ENCODE results near the gene PHAX. TPM values are rescaled to one million over a fixed set of nuclear protein-coding genes. Genes with fewer than 3 reads are reported as not detected.
"Not testable (repeated sequence)": the region's sequence is repeated elsewhere in the genome, so short reads cannot be mapped to it uniquely, and the experiment has no call there.

Gene PHAX
- total RNA-seq, 1 experiment from 2014 or later = 30.6 TPM

DNA sequence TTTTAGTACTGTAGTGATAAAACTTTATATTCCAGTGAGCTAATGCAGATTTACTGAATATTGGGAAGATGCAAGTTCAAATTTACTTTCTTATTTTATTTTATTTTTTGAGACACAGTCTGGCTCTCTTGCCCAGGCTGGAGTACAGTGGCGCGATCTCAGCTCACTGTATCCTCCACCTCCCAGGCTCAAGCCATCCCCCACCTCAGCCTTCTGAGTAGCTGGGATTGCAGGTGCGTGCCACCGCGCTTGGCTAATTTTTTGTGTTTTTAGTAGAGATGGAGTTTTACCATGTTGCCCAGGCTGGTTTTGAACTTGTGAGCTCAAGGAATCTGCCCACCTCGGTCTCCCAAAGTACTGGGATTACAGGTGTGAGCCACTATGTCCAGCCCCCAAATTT, 9.9 kb downstream of the PHAX start:
- Histone ChIP-seq H3K79me2 (ENCODE audit: low read depth) (peaks cover 37% of the 10 kb centered on the region), H2AFZ (no peak overlapping the region), H3K36me3 (ENCODE audit: low read depth) (peaks cover 5% of the 10 kb centered on the region; the same call in 1 of the 2 replicates), H3K4me2 (no peak overlapping the region), H3K9me3 (ENCODE audit: insufficient read depth, low read depth) (no peaks in the 10 kb centered on the region), H3K9me2 (ENCODE audit: insufficient read depth) (no peaks in the 10 kb centered on the region), H3K4me3 (no peak overlapping the region), H3K4me1 (replicated peaks; ENCODE audit: insufficient read depth) (no peaks in the 10 kb centered on the region), H3K27me3 (ENCODE audit: insufficient read depth, low read depth) (no peaks in the 10 kb centered on the region), H4K20me1 (ENCODE audit: insufficient read depth) (peaks cover 17% of the 10 kb centered on the region), H3F3A (ENCODE audit: insufficient read depth, low read depth) (no peaks in the 10 kb centered on the region), H3K27ac (no peak overlapping the region)
- no peak for DNase-seq
- ChIA-PET CTCF (no interaction called here), POLR2A (ENCODE audit: unreplicated experiment) (no interaction called here)
- no TSS peak for BruUV-seq (replicated peaks)
- TF ChIP-seq CTCF (conservative IDR thresholded peaks at IDR 0.05) = no peak
- no peak for TF ChIP-seq EZH2 (IDR thresholded peaks at IDR 0.05; ENCODE audit: low read depth)
- intact Hi-C loops (cut with micrococcal nuclease; ENCODE audit: unreplicated experiment) = no loop called here

DNA sequence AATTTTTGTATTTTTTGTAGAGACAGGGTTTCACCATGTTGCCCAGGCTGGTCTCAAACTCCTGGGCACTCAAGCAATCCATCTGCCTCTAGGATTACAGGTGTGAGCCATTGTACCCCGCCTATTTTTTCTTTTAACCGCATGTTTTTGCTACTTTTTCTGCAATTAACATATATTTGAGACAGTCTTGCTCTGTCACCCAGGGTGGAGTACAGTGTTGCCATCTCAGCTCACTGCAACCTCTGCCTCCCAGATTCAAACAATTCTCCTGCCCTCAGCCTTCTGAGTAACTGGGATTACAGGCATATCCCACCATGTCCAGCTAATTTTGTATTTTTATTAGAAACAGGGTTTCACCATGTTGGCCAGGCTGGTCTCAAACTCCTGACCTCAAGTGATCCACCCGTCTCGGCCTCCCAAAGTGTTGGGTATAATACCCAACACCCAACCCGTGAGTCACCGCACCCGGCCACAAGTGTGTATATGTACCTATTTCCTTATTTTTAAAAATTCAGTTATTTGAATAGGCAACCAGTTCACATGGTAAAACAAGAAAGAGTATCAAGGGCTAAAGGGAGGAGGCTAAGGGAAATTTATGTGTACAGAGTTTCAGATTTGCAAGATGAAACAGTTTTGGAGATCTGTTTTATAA, 13.3 kb downstream of the PHAX start:
- no peak overlapping the region for H3K4me3 ChIP-seq
- TF ChIP-seq EZH2 (IDR thresholded peaks at IDR 0.05; ENCODE audit: low read depth) = no peak
- TF ChIP-seq CTCF (conservative IDR thresholded peaks at IDR 0.05) = no peak
- no peaks in the 10 kb centered on the region for H3K9me3 ChIP-seq (ENCODE audit: insufficient read depth, low read depth)
- H3K4me2 ChIP-seq = no peak overlapping the region
- H3K9me2 ChIP-seq (ENCODE audit: insufficient read depth) = no peaks in the 10 kb centered on the region
- ChIA-PET CTCF (no interaction called here), POLR2A (ENCODE audit: unreplicated experiment) (no interaction called here)
- peaks cover 9% of the 10 kb centered on the region; the same call in 1 of the 2 replicates for H4K20me1 ChIP-seq (ENCODE audit: insufficient read depth)
- H2AFZ ChIP-seq = no peak overlapping the region
- no peaks in the 10 kb centered on the region for H3K4me1 ChIP-seq (replicated peaks; ENCODE audit: insufficient read depth)
- H3K27ac ChIP-seq = no peak overlapping the region
- no peak for DNase-seq
- intact Hi-C loops (cut with micrococcal nuclease; ENCODE audit: unreplicated experiment) = no loop called here
- H3F3A ChIP-seq (ENCODE audit: insufficient read depth, low read depth) = no peaks in the 10 kb centered on the region
- peaks cover 5% of the 10 kb centered on the region; the same call in 1 of the 2 replicates for H3K36me3 ChIP-seq (ENCODE audit: low read depth)
- H3K79me2 ChIP-seq (ENCODE audit: low read depth) = peaks cover 14% of the 10 kb centered on the region
- no peaks in the 10 kb centered on the region for H3K27me3 ChIP-seq (ENCODE audit: insufficient read depth, low read depth)
- no TSS peak for BruUV-seq (replicated peaks)

DNA sequence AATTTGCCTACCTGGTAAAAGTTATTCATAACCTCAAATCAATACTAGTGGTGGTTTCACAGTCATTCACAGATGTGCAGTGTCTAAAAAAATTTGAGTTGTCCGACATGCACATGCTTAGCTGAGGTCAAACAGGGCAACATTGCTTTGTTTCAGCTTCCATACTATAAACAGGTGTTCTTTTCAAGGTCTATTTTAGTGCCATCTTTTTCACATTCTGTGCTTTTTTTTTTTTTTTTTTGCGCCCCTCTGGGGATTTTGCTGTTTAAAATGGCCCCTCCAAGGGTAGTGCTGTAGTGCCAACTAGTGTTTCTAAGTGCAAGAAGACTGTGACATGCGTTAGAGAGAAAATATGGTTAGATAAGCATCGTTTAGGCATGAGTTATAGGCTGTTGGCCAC, 14.5 kb downstream of the PHAX start:
- Histone ChIP-seq H2AFZ (no peak overlapping the region), H3K27ac (no peak overlapping the region), H3K9me3 (ENCODE audit: insufficient read depth, low read depth) (no peaks in the 10 kb centered on the region), H3K9me2 (ENCODE audit: insufficient read depth) (no peaks in the 10 kb centered on the region), H3K4me1 (replicated peaks; ENCODE audit: insufficient read depth) (no peaks in the 10 kb centered on the region), H4K20me1 (ENCODE audit: insufficient read depth) (0 out of 2 replicates have a peak, but pooled peaks cover 5% of the 10 kb centered on the region), H3K27me3 (ENCODE audit: insufficient read depth, low read depth) (no peaks in the 10 kb centered on the region), H3K4me2 (no peak overlapping the region), H3F3A (ENCODE audit: insufficient read depth, low read depth) (no peaks in the 10 kb centered on the region), H3K4me3 (no peak overlapping the region), H3K79me2 (ENCODE audit: low read depth) (peaks cover 14% of the 10 kb centered on the region), H3K36me3 (ENCODE audit: low read depth) (peaks cover 11% of the 10 kb centered on the region)
- intact Hi-C loops (cut with micrococcal nuclease; ENCODE audit: unreplicated experiment) = no loop called here
- CTCF ChIA-PET = interaction anchor here (0.6 kb wide), 1 partner anchor 331 kb away, joined by 7 read pairs; no protein-coding TSS in a partner anchor
- no TSS peak for BruUV-seq (replicated peaks)
- TF ChIP-seq EZH2 (IDR thresholded peaks at IDR 0.05; ENCODE audit: low read depth) = no peak
- no peak for TF ChIP-seq CTCF (conservative IDR thresholded peaks at IDR 0.05)
- no peak for DNase-seq
- POLR2A ChIA-PET (ENCODE audit: unreplicated experiment) = no interaction called here

GRCh38 chr5:126617603-126618002, 16.9 kb downstream of the PHAX start:
- H4K20me1 ChIP-seq (ENCODE audit: insufficient read depth); CTCF ChIA-PET; H2AFZ ChIP-seq; H3K27ac ChIP-seq; H3K9me3 ChIP-seq (ENCODE audit: insufficient read depth, low read depth); DNase-seq; H3F3A ChIP-seq (ENCODE audit: insufficient read depth, low read depth); H3K4me3 ChIP-seq; BruUV-seq (replicated peaks); H3K27me3 ChIP-seq (ENCODE audit: insufficient read depth, low read depth); H3K4me2 ChIP-seq; intact Hi-C loops (cut with micrococcal nuclease; ENCODE audit: unreplicated experiment); H3K79me2 ChIP-seq (ENCODE audit: low read depth); POLR2A ChIA-PET (ENCODE audit: unreplicated experiment); H3K4me1 ChIP-seq (replicated peaks; ENCODE audit: insufficient read depth); H3K9me2 ChIP-seq (ENCODE audit: insufficient read depth): not testable (repeated sequence)
- H3K36me3 ChIP-seq (ENCODE audit: low read depth) = peaks cover 11% of the 10 kb centered on the region; the same call in 1 of the 2 replicates
